Esophagus (tissue), 2 donors: Measurements from ENCODE around the gene L3MBTL4. TPM values are rescaled to one million over a fixed set of nuclear protein-coding genes. Genes with fewer than 3 reads are reported as not detected.

Source experiments
- H3K27ac ChIP-seq, 2 donors: one replicate each; pipeline ENCODE4 v1.5.1; 2013; ENCODE audit warnings: low read depth in 2 of 2, mild to moderate bottlenecking in 2 of 2, inconsistent platforms in 1 of 2, low read length in 1 of 2, moderate library complexity in 1 of 2
- H3K27me3 ChIP-seq, 2 donors: one replicate each; pipeline ENCODE4 v1.6.1; 2013; ENCODE audit warnings: low read length in 2 of 2, control low read depth in 1 of 2, mild to moderate bottlenecking in 1 of 2; ENCODE audit not compliant: insufficient read depth in 2 of 2, control insufficient read depth in 1 of 2
- H3K36me3 ChIP-seq, 2 donors: one replicate each; pipeline ENCODE4 v1.6.1; 2013; ENCODE audit warnings: low read length in 1 of 2; ENCODE audit not compliant: control insufficient read depth in 2 of 2, insufficient read depth in 2 of 2
- H3K4me1 ChIP-seq, 2 donors: one replicate each; pipeline ENCODE4 v1.6.1; 2013; ENCODE audit warnings: low read length in 1 of 2; ENCODE audit not compliant: control insufficient read depth in 2 of 2, insufficient read depth in 2 of 2
- H3K4me3 ChIP-seq, 2 donors: one replicate each; pipeline ENCODE4 v1.5.1; 2013; ENCODE audit warnings: low read length in 2 of 2, mild to moderate bottlenecking in 2 of 2, low read depth in 1 of 2, moderate library complexity in 1 of 2
- H3K9me3 ChIP-seq, 2 donors: one replicate each; pipeline ENCODE4 v1.6.1; 2013; ENCODE audit warnings: mild to moderate bottlenecking in 2 of 2, low read depth in 1 of 2, low read length in 1 of 2, moderate library complexity in 1 of 2; ENCODE audit not compliant: control insufficient read depth in 2 of 2, insufficient read depth in 1 of 2
- WGBS, 2 donors: extraction: QIAGEN DNeasy Blood & Tissue Kit; methylation state at CpG; one replicate each; pipeline ENCODE4 v1.1.7; 2013; 5-methylcytosine and 5-hydroxymethylcytosine counted together
- polyA plus RNA-seq, 2 donors: library from polyadenylated mRNA; stranded (reverse); fragments of 200-250 nt; gene quantifications; one replicate each; pipeline ENCODE4 v1.2.3, GENCODE V29; 2013
- donor health status: healthy with polysubstance abuse.
- donor health status: Bipolar disorder and iron deficiency.

Gene L3MBTL4
- polyA plus RNA-seq, 2 donors = 1.8 to 2.0 TPM

DNA sequence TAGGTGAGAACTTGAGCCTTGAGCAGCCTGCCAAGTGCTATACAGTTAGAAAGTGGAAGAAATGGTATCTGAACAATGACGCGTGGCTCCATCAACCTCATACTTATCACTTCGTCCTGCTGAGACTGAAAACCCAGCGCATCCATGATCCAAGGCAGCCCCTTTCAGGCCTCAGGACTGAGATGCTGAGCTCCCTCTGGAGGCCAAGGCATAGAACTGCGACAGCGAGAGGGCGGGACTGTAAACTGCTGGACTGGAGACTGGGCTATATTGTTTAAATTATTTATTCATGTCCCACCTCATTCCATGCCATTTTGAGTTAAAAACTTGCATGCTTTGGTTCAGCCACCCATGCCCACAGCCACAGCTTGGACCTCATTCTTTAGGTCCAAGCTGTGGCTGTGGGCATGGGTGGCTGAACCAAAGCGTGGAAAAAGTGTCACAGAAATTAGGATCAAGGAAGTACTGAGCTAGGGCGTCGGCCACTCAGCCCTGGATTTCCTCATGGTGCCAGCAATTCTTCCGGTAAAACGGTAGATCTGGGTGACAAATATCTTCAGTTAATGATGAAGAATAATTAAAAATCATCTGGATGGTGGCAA lies 195.5 kb downstream of the L3MBTL4 start:
- H3K9me3 ChIP-seq = no peaks in the 10 kb centered on the region
- no peaks in the 10 kb centered on the region for H3K36me3 ChIP-seq
- no peaks in the 10 kb centered on the region for H3K27me3 ChIP-seq
- 67 to 75% methylated on average over 12 of the region's 12 CpGs for WGBS, 2 donors
- no peak overlapping the region for H3K27ac ChIP-seq
- H3K4me1 ChIP-seq = no peaks in the 10 kb centered on the region
- no peak overlapping the region for H3K4me3 ChIP-seq

DNA sequence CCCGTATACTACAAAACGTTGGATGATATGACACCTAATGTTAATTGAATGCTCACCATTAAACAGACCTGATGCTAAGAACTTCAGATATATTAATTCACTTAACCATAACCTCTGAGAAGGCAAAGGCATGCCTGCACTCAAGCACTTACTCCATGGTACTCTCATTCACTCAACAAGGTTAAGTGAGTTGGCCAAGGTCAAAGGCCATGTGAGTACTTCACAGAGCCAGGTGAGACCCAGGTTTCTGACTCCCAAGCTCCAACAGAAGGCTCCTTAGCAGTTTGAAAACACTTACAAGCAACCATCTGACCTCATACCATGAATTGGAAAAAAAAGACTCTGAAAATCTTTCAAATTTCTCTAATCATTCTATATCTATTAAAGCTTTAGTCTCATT lies 198.8 kb downstream of the L3MBTL4 start:
- WGBS, 2 donors = 57 to 70% methylated on average over 2 of the region's 2 CpGs
- Histone ChIP-seq H3K4me1 (no peaks in the 10 kb centered on the region), H3K4me3 (no peak overlapping the region), H3K27ac (no peak overlapping the region), H3K27me3 (no peaks in the 10 kb centered on the region), H3K9me3 (no peaks in the 10 kb centered on the region), H3K36me3 (no peaks in the 10 kb centered on the region)

DNA sequence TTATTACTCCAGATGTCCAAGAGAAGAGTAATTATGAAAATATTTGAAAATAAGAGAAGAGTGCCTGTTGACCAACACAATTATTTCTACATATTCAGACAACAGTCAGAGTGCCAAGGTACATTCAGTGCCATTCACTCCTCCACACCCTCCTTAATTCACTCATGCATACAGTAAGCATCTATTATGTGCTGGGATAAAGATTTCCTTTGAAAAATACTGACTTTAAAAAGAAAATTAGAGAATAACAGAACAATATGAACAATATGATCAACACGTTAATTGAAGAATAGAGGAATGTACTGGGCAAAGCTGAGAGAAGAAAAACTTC lies 203.6 kb downstream of the L3MBTL4 start:
- Histone ChIP-seq H3K27ac (no peak overlapping the region), H3K27me3 (no peaks in the 10 kb centered on the region), H3K4me1 (no peaks in the 10 kb centered on the region), H3K36me3 (no peaks in the 10 kb centered on the region), H3K4me3 (no peak overlapping the region), H3K9me3 (no peaks in the 10 kb centered on the region)
- 85 to 86% methylated on average over 1 of the region's 1 CpG for WGBS, 2 donors

- Histone ChIP-seq H3K27ac (no peak overlapping the region), H3K36me3 (no peaks in the 10 kb centered on the region), H3K27me3 (no peaks in the 10 kb centered on the region), H3K4me3 (no peak overlapping the region), H3K9me3 (no peaks in the 10 kb centered on the region), H3K4me1 (no peaks in the 10 kb centered on the region)
- WGBS, 2 donors = 68 to 78% methylated on average over 3 of the region's 3 CpGs
Observed at GRCh38 chr18:6210349-6211173, 204.2 kb downstream of the L3MBTL4 start.

DNA sequence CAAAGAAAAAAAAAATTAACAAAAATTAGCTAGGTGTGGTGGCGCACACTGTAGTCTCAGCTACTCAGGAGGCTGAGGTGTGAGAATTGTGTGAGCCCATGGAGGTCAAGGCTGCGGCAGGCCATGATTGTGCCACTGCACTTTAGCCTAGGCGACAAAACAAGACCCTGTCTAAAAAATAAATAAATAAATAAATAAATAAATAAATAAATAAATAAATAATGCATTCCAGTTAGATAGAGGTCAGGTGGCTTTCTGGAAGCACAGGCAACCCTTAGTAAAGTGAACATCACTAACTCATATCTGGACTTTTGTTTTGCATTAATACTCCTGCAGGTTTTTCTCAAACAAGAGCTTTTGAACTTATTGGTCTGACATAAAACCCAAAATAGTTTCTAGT lies 206.8 kb downstream of the L3MBTL4 start:
- 94 to 98% methylated on average over 3 of the region's 3 CpGs for WGBS, 2 donors
- Histone ChIP-seq H3K36me3 (no peaks in the 10 kb centered on the region), H3K9me3 (no peaks in the 10 kb centered on the region), H3K4me3 (no peak overlapping the region), H3K4me1 (peaks cover 0 to 3% of the 10 kb centered on the region in 2 donors), H3K27me3 (no peaks in the 10 kb centered on the region), H3K27ac (no peak overlapping the region)

GRCh38 chr18:6207116-6207515 lies 207.6 kb downstream of the L3MBTL4 start:
- WGBS, 2 donors = 44 to 65% methylated on average over 2 of the region's 2 CpGs
- peaks cover 0 to 4% of the 10 kb centered on the region in 2 donors for H3K4me1 ChIP-seq
- no peak overlapping the region for H3K4me3 ChIP-seq
- H3K27ac ChIP-seq = peak overlapping the region; percentile 23 to 61
- no peaks in the 10 kb centered on the region for H3K36me3 ChIP-seq
- no peaks in the 10 kb centered on the region for H3K27me3 ChIP-seq
- no peaks in the 10 kb centered on the region for H3K9me3 ChIP-seq

DNA sequence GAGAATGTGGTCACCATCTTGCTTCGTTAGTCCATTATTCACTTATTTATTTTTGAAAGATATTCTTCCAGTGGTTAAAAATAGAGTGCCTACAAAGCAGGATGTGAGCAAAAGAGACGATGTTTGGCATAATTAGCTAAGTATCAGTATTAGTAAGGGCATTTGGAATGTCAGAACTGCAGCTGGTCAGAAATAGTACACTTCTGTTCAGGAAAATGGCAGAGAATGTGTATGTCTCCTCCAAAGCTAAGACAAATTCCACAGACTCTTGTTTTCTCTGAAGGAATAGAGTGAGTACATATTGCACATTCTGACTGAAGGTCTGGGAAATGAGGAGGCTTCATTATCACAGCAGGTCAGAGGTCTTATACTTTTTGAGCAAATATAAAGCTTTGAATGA lies 209.0 kb downstream of the L3MBTL4 start:
- Histone ChIP-seq H3K36me3 (no peaks in the 10 kb centered on the region), H3K4me1 (peaks cover 0 to 4% of the 10 kb centered on the region in 2 donors), H3K4me3 (no peak overlapping the region), H3K9me3 (no peaks in the 10 kb centered on the region), H3K27ac (no peak overlapping the region), H3K27me3 (no peaks in the 10 kb centered on the region)
- WGBS, 2 donors = 51 to 56% methylated on average over 2 of the region's 2 CpGs

GRCh38 chr18:6204476-6204875 lies 210.2 kb downstream of the L3MBTL4 start:
- no peaks in the 10 kb centered on the region for H3K9me3 ChIP-seq
- peak overlapping the region; percentile 42 to 86 for H3K27ac ChIP-seq
- H3K27me3 ChIP-seq = no peaks in the 10 kb centered on the region
- peaks cover 0 to 4% of the 10 kb centered on the region in 2 donors for H3K4me1 ChIP-seq
- H3K4me3 ChIP-seq = no peak overlapping the region
- H3K36me3 ChIP-seq = no peaks in the 10 kb centered on the region

GRCh38 chr18:6203791-6204190 lies 210.9 kb downstream of the L3MBTL4 start:
- H3K36me3 ChIP-seq = no peaks in the 10 kb centered on the region
- H3K9me3 ChIP-seq = no peaks in the 10 kb centered on the region
- H3K27me3 ChIP-seq = no peaks in the 10 kb centered on the region
- H3K27ac ChIP-seq = peak overlapping the region; percentile 71 to 86
- WGBS, 2 donors = 43 to 54% methylated on average over 3 of the region's 3 CpGs
- H3K4me3 ChIP-seq = no peak overlapping the region
- peaks cover 0 to 4% of the 10 kb centered on the region in 2 donors for H3K4me1 ChIP-seq

DNA sequence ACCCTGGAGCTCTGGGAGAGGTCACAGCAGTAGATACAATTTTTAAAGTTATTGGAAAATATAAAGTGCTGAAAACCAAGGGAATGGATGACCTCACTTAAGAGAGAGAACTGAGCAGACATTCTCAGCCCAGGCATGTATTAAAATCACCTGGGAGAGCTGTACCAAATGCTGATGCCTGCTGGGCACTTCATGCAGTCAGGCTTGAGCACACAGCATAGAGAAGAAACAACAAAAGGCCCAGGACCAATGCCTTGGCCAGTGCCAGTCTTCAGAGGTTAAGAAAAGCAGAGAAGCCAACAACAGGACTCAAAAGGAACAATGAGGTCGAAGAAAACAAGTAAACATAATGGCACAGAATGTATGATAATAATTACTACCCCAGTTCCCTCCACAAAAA lies 211.8 kb downstream of the L3MBTL4 start:
- WGBS, 2 donors = 63 to 65% methylated on average over 1 of the region's 1 CpG
- Histone ChIP-seq H3K4me3 (no peak overlapping the region), H3K36me3 (no peaks in the 10 kb centered on the region), H3K27me3 (no peaks in the 10 kb centered on the region), H3K4me1 (peaks cover 0 to 4% of the 10 kb centered on the region in 2 donors), H3K9me3 (no peaks in the 10 kb centered on the region), H3K27ac (peak overlapping the region; percentile 71 to 77)
